ENCODE data around the gene ITIH2. TPM values are rescaled to one million over a fixed set of nuclear protein-coding genes. Genes with fewer than 3 reads are reported as not detected.
"Not testable (repeated sequence)": the region's sequence is repeated elsewhere in the genome, so short reads cannot be mapped to it uniquely, and the experiment has no call there.

ITIH2 gene
- polyA plus RNA-seq, 1 donor from 2014 or later: not detected

GRCh38 chr10:7707858-7708622 lies 4.9 kb downstream of the ITIH2 start:
- no peak overlapping the region for H3K27ac Mint-ChIP-seq
- peaks cover 0 to 4% (median 4%) of the 10 kb centered on the region in 3 donors for H3K9me3 Mint-ChIP-seq
- H3K4me3 Mint-ChIP-seq: no peak overlapping the region
- no peaks in the 10 kb centered on the region for H3K36me3 Mint-ChIP-seq
- H3K27me3 Mint-ChIP-seq: peaks cover 11% of the 10 kb centered on the region
- no peaks in the 10 kb centered on the region for H3K4me1 Mint-ChIP-seq

GRCh38 chr10:7708832-7709231 lies 5.7 kb downstream of the ITIH2 start:
- H3K36me3 Mint-ChIP-seq: no peaks in the 10 kb centered on the region

GRCh38 chr10:7710446-7710845 lies 7.3 kb downstream of the ITIH2 start:
- Mint-ChIP-seq H3K27me3 (peaks cover 10% of the 10 kb centered on the region), H3K4me3 (no peak overlapping the region), H3K4me1 (no peaks in the 10 kb centered on the region), H3K27ac (no peak overlapping the region), H3K9me3 (peaks cover 0 to 4% (median 3%) of the 10 kb centered on the region in 3 donors), H3K36me3 (no peaks in the 10 kb centered on the region)

More at GRCh38 chr10:7708832-7709231, 5.7 kb downstream of the ITIH2 start:
- no peak overlapping the region for H3K4me3 Mint-ChIP-seq
- peaks cover 8% of the 10 kb centered on the region for H3K27me3 Mint-ChIP-seq
- no peak overlapping the region for H3K27ac Mint-ChIP-seq
- no peaks in the 10 kb centered on the region for H3K4me1 Mint-ChIP-seq
- peaks cover 0 to 4% (median 4%) of the 10 kb centered on the region in 3 donors for H3K9me3 Mint-ChIP-seq

GRCh38 chr10:7711075-7711474 lies 8.0 kb downstream of the ITIH2 start:
- not testable (repeated sequence) for H3K9me3 Mint-ChIP-seq, H3K27me3 Mint-ChIP-seq, H3K4me1 Mint-ChIP-seq, H3K36me3 Mint-ChIP-seq, H3K4me3 Mint-ChIP-seq, H3K27ac Mint-ChIP-seq

GRCh38 chr10:7715515-7715914 lies 12.4 kb downstream of the ITIH2 start:
- Mint-ChIP-seq H3K36me3 (no peaks in the 10 kb centered on the region), H3K4me3 (no peak overlapping the region), H3K9me3 (peaks cover 0 to 4% (median 3%) of the 10 kb centered on the region in 3 donors), H3K27ac (no peak overlapping the region), H3K27me3 (peaks cover 7% of the 10 kb centered on the region), H3K4me1 (no peaks in the 10 kb centered on the region)

GRCh38 chr10:7717767-7718166 lies 14.7 kb downstream of the ITIH2 start:
- Mint-ChIP-seq H3K36me3 (no peaks in the 10 kb centered on the region), H3K27me3 (peaks cover 7% of the 10 kb centered on the region), H3K9me3 (no peaks in the 10 kb centered on the region), H3K27ac (no peak overlapping the region), H3K4me1 (no peaks in the 10 kb centered on the region), H3K4me3 (peak overlapping the region in 1 of 4 donors; percentile 48)

GRCh38 chr10:7718685-7719084 lies 15.6 kb downstream of the ITIH2 start:
- H3K27ac Mint-ChIP-seq: no peak overlapping the region
- peaks cover 7% of the 10 kb centered on the region for H3K27me3 Mint-ChIP-seq
- no peak overlapping the region for H3K4me3 Mint-ChIP-seq
- no peaks in the 10 kb centered on the region for H3K4me1 Mint-ChIP-seq
- peaks cover 0 to under 1% (median 0%) of the 10 kb centered on the region in 3 donors for H3K9me3 Mint-ChIP-seq
- no peaks in the 10 kb centered on the region for H3K36me3 Mint-ChIP-seq

- no peak overlapping the region for H3K27ac Mint-ChIP-seq
- H3K4me3 Mint-ChIP-seq: no peak overlapping the region
- peaks cover 4% of the 10 kb centered on the region for H3K27me3 Mint-ChIP-seq
- peaks cover 0 to 2% (median 0%) of the 10 kb centered on the region in 3 donors for H3K9me3 Mint-ChIP-seq
- no peaks in the 10 kb centered on the region for H3K36me3 Mint-ChIP-seq
- H3K4me1 Mint-ChIP-seq: no peaks in the 10 kb centered on the region
These were observed 17.4 kb downstream of the ITIH2 start for GRCh38 chr10:7720478-7720877.

GRCh38 chr10:7722927-7723529 lies 19.9 kb downstream of the ITIH2 start:
- no peak overlapping the region for H3K27ac Mint-ChIP-seq
- H3K4me3 Mint-ChIP-seq: no peak overlapping the region
- H3K4me1 Mint-ChIP-seq: no peaks in the 10 kb centered on the region
- peaks cover 0 to 2% (median 0%) of the 10 kb centered on the region in 3 donors for H3K9me3 Mint-ChIP-seq
- peaks cover 2% of the 10 kb centered on the region for H3K27me3 Mint-ChIP-seq
- no peaks in the 10 kb centered on the region for H3K36me3 Mint-ChIP-seq

GRCh38 chr10:7734821-7735220 lies 31.7 kb downstream of the ITIH2 start:
- no peak overlapping the region for H3K27ac Mint-ChIP-seq
- no peaks in the 10 kb centered on the region for H3K9me3 Mint-ChIP-seq
- H3K4me1 Mint-ChIP-seq: no peaks in the 10 kb centered on the region
- peaks cover 2% of the 10 kb centered on the region for H3K27me3 Mint-ChIP-seq
- H3K4me3 Mint-ChIP-seq: no peak overlapping the region
- no peaks in the 10 kb centered on the region for H3K36me3 Mint-ChIP-seq

GRCh38 chr10:7738536-7739407 lies 35.7 kb downstream of the ITIH2 start:
- Mint-ChIP-seq H3K36me3 (peaks cover 3% of the 10 kb centered on the region), H3K27me3 (peaks cover 1% of the 10 kb centered on the region), H3K4me3 (no peak overlapping the region), H3K9me3 (no peaks in the 10 kb centered on the region), H3K27ac (no peak overlapping the region), H3K4me1 (no peaks in the 10 kb centered on the region)

- H3K36me3 Mint-ChIP-seq: peaks cover 3% of the 10 kb centered on the region
- H3K4me1 Mint-ChIP-seq: no peaks in the 10 kb centered on the region
- no peaks in the 10 kb centered on the region for H3K9me3 Mint-ChIP-seq
- no peaks in the 10 kb centered on the region for H3K27me3 Mint-ChIP-seq
- H3K4me3 Mint-ChIP-seq: no peak overlapping the region
- H3K27ac Mint-ChIP-seq: no peak overlapping the region
These were observed 41.2 kb downstream of the ITIH2 start for GRCh38 chr10:7744307-7744706.

GRCh38 chr10:7748637-7749036 lies 45.5 kb downstream of the ITIH2 start:
- not testable (repeated sequence) for H3K9me3 Mint-ChIP-seq

GRCh38 chr10:7750222-7750621 lies 47.1 kb downstream of the ITIH2 start:
- H3K9me3 Mint-ChIP-seq: peaks cover 0 to 3% (median 0%) of the 10 kb centered on the region in 3 donors
- H3K4me3 Mint-ChIP-seq: no peak overlapping the region
- no peaks in the 10 kb centered on the region for H3K27me3 Mint-ChIP-seq
- peaks cover 12% of the 10 kb centered on the region for H3K36me3 Mint-ChIP-seq
- no peaks in the 10 kb centered on the region for H3K4me1 Mint-ChIP-seq
- peak overlapping the region in 1 of 3 donors; percentile 41 for H3K27ac Mint-ChIP-seq

More at GRCh38 chr10:7748637-7749036, 45.5 kb downstream of the ITIH2 start:
- H3K36me3 Mint-ChIP-seq, H3K4me3 Mint-ChIP-seq, H3K27me3 Mint-ChIP-seq, H3K4me1 Mint-ChIP-seq, H3K27ac Mint-ChIP-seq: not testable (repeated sequence)

- Mint-ChIP-seq H3K4me3 (no peak overlapping the region), H3K4me1 (no peaks in the 10 kb centered on the region), H3K36me3 (peaks cover 12% of the 10 kb centered on the region), H3K9me3 (peaks cover 0 to 3% (median 0%) of the 10 kb centered on the region in 3 donors), H3K27me3 (no peaks in the 10 kb centered on the region), H3K27ac (no peak overlapping the region)
These were observed 49.1 kb downstream of the ITIH2 start for GRCh38 chr10:7752251-7752650.
